ENCODE data around the gene MAJIN. TPM values are rescaled to one million over a fixed set of nuclear protein-coding genes. Genes with fewer than 3 reads are reported as not detected.

Gene MAJIN
- total and polyA plus RNA-seq, 9 of the 15 experiments (the other 6 are each of a cell fraction or from before 2014, with no cell fraction given): 0.17 to 0.83 (median 0.24) TPM; not detected in 2

GRCh38 chr11:65013888-65014725 is 42.2 kb upstream of the MAJIN start, which contains the start of gene ARL2 (continued):
- TF ChIP-seq PRDM10 (IDR thresholded peaks at IDR 0.05; ENCODE audit: partially characterized antibody) (peak; percentile 98), NFATC3 (IDR thresholded peaks at IDR 0.05) (no peak), ESRRA (IDR thresholded peaks at IDR 0.05; ENCODE audit: borderline replicate concordance, low read depth) (0 out of 2 replicates have a peak, but pooled peaks have one; percentile 48), HMBOX1 (IDR thresholded peaks at IDR 0.05) (no peak), ETS1 (conservative IDR thresholded peaks at IDR 0.05; ENCODE audit: control insufficient read depth, low read depth, low read length) (0 out of 2 replicates have a peak, but pooled peaks have one; percentile 56), BRF2 (IDR thresholded peaks at IDR 0.05; ENCODE audit: borderline replicate concordance, insufficient read depth, insufficient read length) (no peak), ZNF445 (CRISPR knock-in tag; IDR thresholded peaks at IDR 0.05; ENCODE audit: low read depth) (no peak), KDM5B (IDR thresholded peaks at IDR 0.05; ENCODE audit: insufficient replicate concordance, low read depth, low read length) (peak; percentile 70), ZMIZ1 (IDR thresholded peaks at IDR 0.05; ENCODE audit: low read depth in 2 of 2, low read length in 2 of 2) (no peak), OTX1 (CRISPR knock-in tag; IDR thresholded peaks at IDR 0.05) (peak; percentile 25; the same call in 1 of the 2 replicates), BRF1 (IDR thresholded peaks at IDR 0.05; ENCODE audit: borderline replicate concordance, extremely low read depth, insufficient read length) (no peak), SMAD1 (IDR thresholded peaks at IDR 0.05; ENCODE audit: low read depth, low read length, partially characterized antibody) (no peak), TRIM24 (IDR thresholded peaks at IDR 0.05) (peak in 1 of 2 experiments; percentile 43; a peak in 1 of 4 replicates), NCOA6 (IDR thresholded peaks at IDR 0.05) (peak; percentile 87)

Data from K562 (cell line).